Measurements from ENCODE around the gene SEPTIN11.
"Not testable (repeated sequence)": the region's sequence is repeated elsewhere in the genome, so short reads cannot be mapped to it uniquely, and the experiment has no call there.

SEPTIN11 gene

GRCh38 chr4:76962406-76963130 is 13.0 kb downstream of the SEPTIN11 start:
- DNase-seq (ENCODE audit: low spot score) (no peak), ATAC-seq (ENCODE audit: low read depth) (no peak)
- TF ChIP-seq, protein P1, sequence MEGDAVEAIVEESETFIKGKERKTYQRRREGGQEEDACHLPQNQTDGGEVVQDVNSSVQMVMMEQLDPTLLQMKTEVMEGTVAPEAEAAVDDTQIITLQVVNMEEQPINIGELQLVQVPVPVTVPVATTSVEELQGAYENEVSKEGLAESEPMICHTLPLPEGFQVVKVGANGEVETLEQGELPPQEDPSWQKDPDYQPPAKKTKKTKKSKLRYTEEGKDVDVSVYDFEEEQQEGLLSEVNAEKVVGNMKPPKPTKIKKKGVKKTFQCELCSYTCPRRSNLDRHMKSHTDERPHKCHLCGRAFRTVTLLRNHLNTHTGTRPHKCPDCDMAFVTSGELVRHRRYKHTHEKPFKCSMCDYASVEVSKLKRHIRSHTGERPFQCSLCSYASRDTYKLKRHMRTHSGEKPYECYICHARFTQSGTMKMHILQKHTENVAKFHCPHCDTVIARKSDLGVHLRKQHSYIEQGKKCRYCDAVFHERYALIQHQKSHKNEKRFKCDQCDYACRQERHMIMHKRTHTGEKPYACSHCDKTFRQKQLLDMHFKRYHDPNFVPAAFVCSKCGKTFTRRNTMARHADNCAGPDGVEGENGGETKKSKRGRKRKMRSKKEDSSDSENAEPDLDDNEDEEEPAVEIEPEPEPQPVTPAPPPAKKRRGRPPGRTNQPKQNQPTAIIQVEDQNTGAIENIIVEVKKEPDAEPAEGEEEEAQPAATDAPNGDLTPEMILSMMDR (IDR thresholded peaks at IDR 0.05; ENCODE audit: poor library complexity, severe bottlenecking) = no peak
- Histone ChIP-seq H3K9me3 (ENCODE audit: severe bottlenecking) (no peaks in the 10 kb centered on the region), H3K4me1 (ENCODE audit: insufficient read depth, poor library complexity, severe bottlenecking) (no peaks in the 10 kb centered on the region), H3K36me3 (ENCODE audit: low read depth) (no peaks in the 10 kb centered on the region), H3K4me3 (ENCODE audit: severe bottlenecking) (no peak overlapping the region), H3K27ac (ENCODE audit: poor library complexity, severe bottlenecking) (no peak overlapping the region), H3K27me3 (ENCODE audit: insufficient read depth, poor library complexity, severe bottlenecking) (no peaks in the 10 kb centered on the region)

GRCh38 chr4:76963131-76963750 is 13.7 kb downstream of the SEPTIN11 start:
- ATAC-seq (ENCODE audit: low read depth) (no peak), DNase-seq (ENCODE audit: low spot score) (no peak)
- TF ChIP-seq, protein P1 (IDR thresholded peaks at IDR 0.05; ENCODE audit: poor library complexity, severe bottlenecking) = no peak
- Histone ChIP-seq H3K27ac (ENCODE audit: poor library complexity, severe bottlenecking) (no peak overlapping the region), H3K4me3 (ENCODE audit: severe bottlenecking) (no peak overlapping the region), H3K27me3 (ENCODE audit: insufficient read depth, poor library complexity, severe bottlenecking) (no peaks in the 10 kb centered on the region), H3K9me3 (ENCODE audit: severe bottlenecking) (no peaks in the 10 kb centered on the region), H3K4me1 (ENCODE audit: insufficient read depth, poor library complexity, severe bottlenecking) (no peaks in the 10 kb centered on the region), H3K36me3 (ENCODE audit: low read depth) (no peaks in the 10 kb centered on the region)

- not testable (repeated sequence) for H3K4me3 ChIP-seq (ENCODE audit: severe bottlenecking); H3K36me3 ChIP-seq (ENCODE audit: low read depth); H3K4me1 ChIP-seq (ENCODE audit: insufficient read depth, poor library complexity, severe bottlenecking); ATAC-seq (ENCODE audit: low read depth); H3K27me3 ChIP-seq (ENCODE audit: insufficient read depth, poor library complexity, severe bottlenecking); DNase-seq (ENCODE audit: low spot score); H3K27ac ChIP-seq (ENCODE audit: poor library complexity, severe bottlenecking); H3K9me3 ChIP-seq (ENCODE audit: severe bottlenecking)
Measured at GRCh38 chr4:76963927-76964326, 14.4 kb downstream of the SEPTIN11 start.

DNA sequence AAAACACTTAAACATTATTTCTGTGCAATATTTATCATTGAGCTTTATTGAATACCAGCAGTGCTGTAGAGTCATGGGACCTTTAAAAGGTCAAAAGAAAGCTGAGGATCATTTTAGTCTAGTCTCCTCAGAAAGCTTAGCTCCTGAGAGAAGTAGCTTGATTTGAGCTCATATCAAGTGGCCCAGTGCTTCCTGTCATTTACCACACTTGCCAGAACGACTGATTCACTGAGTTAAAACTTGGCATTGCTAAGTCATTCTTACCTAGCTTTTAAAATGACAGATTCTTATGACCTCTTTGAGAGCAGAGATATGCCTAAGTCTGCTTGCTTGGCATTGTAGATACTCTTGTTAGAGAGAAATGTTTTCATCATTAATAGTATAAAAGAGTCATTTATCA is 15.2 kb downstream of the SEPTIN11 start:
- no peak overlapping the region for H3K27ac ChIP-seq (ENCODE audit: poor library complexity, severe bottlenecking)
- H3K27me3 ChIP-seq (ENCODE audit: insufficient read depth, poor library complexity, severe bottlenecking) = no peaks in the 10 kb centered on the region
- no peaks in the 10 kb centered on the region for H3K9me3 ChIP-seq (ENCODE audit: severe bottlenecking)
- H3K36me3 ChIP-seq (ENCODE audit: low read depth) = no peaks in the 10 kb centered on the region
- TF ChIP-seq, protein P1 (IDR thresholded peaks at IDR 0.05; ENCODE audit: poor library complexity, severe bottlenecking) = no peak
- no peaks in the 10 kb centered on the region for H3K4me1 ChIP-seq (ENCODE audit: insufficient read depth, poor library complexity, severe bottlenecking)
- no peak for DNase-seq (ENCODE audit: low spot score)
- ATAC-seq (ENCODE audit: low read depth) = no peak
- H3K4me3 ChIP-seq (ENCODE audit: severe bottlenecking) = no peak overlapping the region

DNA sequence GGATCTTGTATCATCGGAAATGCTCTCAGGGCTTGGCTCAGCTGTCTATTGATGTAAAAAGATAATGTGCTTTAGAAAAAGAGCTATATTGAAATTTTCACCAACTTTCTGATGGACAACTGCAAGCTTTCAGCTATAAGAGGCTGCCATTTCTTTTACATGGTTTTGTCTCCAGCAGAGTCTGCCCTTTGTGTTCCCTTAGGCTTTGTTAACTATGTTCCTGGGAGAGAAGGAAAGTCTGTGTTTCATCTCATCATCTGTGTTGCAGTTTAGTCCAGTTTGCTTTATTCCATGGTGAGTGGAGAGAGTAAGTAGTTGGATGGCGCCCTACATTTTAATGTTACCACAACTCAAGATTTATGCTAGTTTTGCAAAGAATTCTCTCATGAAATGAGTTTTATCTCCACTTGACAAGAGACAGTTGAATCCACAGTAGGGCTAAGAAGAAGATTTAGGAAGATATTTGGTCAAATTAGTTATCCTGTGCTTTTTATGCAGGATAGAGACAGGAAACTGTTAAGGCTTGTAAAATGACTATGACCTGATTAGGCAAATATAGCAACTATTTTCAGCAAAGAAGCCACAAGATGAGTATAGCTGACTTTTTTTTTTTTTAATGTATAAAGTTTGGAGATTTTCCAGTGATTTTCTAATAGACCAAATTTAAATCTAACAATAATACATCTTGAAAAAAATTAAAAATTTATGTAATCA is 16.5 kb downstream of the SEPTIN11 start:
- Histone ChIP-seq H3K9me3 (ENCODE audit: severe bottlenecking) (no peaks in the 10 kb centered on the region), H3K4me3 (ENCODE audit: severe bottlenecking) (no peak overlapping the region), H3K4me1 (ENCODE audit: insufficient read depth, poor library complexity, severe bottlenecking) (no peaks in the 10 kb centered on the region), H3K27ac (ENCODE audit: poor library complexity, severe bottlenecking) (no peak overlapping the region), H3K27me3 (ENCODE audit: insufficient read depth, poor library complexity, severe bottlenecking) (no peaks in the 10 kb centered on the region), H3K36me3 (ENCODE audit: low read depth) (no peaks in the 10 kb centered on the region)
- TF ChIP-seq, protein P1 (IDR thresholded peaks at IDR 0.05; ENCODE audit: poor library complexity, severe bottlenecking) = no peak
- ATAC-seq (ENCODE audit: low read depth) (no peak), DNase-seq (ENCODE audit: low spot score) (no peak)
